Activated T-cell treated with anti-CD3 and anti-CD28 coated beads for 24 hours (primary cell): Measurements from ENCODE around the gene ACTG1.
"Not testable (repeated sequence)": the region's sequence is repeated elsewhere in the genome, so short reads cannot be mapped to it uniquely, and the experiment has no call there.

Experiments used
- DNase-seq: peaks from one replicate; pipeline ENCODE4 v3.0.0-alpha.2; 2020; ENCODE audit warnings: low read depth

ACTG1 gene

DNA sequence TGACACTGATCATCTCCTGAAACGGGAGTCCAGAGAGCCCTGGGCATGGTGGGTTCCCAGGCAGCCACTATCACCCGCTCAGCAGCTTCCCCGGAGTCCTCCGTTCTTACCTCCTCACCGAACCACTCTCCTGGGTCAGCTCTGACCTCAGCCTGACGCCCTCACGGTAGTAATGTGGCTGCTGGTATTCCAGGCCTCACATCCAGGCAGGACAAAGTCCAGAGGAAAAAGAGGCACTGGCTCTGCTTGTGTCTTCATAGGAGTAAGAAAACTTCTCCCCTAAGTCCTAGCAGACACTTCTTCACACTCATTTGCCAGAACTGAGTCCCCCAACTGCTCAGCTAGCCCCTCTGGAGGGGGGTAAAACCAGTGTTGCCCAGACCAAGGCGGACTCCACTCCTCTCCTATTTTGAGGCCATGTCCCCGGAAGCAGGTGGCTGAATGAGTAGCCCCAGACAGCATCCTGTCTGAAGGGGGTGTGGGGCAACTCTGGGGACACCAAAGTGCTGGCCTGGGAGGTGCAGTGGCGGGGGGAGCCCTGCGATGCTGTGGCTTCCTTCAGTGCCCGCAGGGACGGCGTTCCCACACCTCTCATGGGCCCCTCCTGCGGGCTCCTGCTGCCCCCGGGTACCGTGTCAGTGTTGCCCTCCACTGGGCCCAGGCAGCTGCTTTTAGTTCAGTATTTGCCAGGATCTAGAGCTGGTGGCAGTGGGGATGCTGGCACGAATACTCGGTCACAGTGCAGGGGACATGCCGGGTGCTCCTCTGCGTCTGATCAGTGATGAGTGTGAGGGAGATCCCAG is 20.9 kb upstream of the ACTG1 start:
- no peak for DNase-seq

DNA sequence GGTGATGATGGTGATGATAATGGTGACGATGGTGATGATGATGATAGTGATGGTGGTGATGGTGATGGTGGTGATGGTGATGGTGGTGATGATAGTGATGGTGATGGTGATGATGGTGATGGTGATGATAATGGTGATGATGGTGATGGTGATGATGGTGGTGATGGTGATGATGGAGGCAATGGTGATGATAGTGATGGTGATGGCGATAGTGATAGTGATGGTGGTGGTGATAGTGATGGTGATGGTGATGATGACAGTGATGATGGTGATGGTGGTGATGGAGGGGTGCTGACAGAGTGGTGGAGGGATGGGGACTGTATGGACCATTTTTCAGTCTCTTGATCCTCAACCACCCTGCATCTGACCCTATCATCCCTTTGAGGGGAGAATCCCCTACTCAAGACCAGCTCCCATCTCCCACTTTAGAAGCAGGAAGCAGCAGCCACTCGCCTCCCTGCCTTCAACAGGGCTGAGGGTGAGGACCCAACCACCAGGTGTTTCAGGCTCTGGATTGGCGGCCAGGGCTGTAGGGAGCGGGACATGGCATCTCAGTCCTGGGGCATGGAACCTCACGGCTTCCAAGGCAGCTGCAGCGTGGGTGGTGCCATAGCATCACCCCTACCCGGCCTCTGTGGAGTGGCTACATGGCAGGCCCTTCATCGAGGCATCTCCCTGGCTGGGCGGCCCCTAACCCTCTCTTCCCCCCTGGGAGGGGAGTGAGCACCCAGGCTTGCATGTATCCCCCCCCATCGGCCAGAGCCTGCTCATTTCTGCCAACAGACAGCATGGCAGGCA is 20.1 kb upstream of the ACTG1 start:
- no peak for DNase-seq

DNA sequence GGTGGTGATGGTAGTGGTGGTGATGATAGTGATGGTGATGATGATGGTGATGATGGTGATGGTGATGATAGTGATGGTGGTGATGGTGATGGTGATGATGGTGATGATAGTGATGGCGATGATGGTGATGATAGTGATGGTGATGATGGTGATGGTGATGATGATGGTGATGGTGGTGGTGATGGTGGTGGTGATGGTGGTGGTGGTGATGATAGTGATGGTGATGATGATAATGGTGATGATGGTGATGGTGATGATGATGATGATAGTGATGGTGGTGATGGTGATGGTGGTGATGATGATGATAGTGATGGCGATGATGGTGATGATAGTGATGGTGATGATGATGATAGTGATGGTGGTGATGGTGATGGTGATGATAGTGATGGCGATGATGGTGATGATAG is 19.4 kb upstream of the ACTG1 start:
- not testable (repeated sequence) for DNase-seq

DNA sequence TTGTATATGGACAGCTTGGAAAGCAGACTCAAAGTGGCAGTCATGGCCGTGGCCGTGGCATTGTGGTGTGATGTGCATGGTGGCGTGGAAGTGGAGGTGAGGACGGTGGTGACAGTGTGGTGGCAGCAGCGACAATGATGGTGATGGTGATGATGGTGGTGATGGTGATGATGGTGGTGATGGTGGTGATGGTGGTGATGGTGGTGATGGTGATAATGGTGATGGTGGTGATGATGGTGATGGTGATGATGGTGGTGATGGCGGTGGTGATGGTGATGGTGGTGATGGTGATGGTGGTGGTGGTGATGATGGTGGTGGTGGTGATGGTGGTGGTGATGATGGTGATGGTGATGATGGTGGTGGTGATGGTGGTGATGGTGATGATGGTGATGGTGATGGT is 18.4 kb upstream of the ACTG1 start:
- not testable (repeated sequence) for DNase-seq

DNA sequence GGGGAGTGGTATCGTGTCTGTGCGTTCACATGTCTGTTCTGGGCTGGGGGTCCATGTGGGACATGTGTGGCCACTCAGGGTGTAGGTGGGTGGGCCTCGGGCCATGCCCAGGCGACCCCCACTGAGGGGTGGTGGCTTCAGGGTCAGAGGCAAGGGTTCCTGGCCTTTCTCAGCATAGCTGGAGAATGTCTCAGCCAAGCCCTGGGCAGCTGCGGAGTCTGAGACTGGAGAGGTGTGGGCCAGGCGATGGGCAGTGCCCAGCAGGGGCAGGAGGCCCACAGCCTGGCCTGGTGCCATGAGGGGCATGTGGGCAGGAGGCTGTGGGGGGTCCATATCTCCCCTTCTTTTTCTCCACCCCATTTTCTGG is 16.8 kb upstream of the ACTG1 start:
- DNase-seq: no peak

DNA sequence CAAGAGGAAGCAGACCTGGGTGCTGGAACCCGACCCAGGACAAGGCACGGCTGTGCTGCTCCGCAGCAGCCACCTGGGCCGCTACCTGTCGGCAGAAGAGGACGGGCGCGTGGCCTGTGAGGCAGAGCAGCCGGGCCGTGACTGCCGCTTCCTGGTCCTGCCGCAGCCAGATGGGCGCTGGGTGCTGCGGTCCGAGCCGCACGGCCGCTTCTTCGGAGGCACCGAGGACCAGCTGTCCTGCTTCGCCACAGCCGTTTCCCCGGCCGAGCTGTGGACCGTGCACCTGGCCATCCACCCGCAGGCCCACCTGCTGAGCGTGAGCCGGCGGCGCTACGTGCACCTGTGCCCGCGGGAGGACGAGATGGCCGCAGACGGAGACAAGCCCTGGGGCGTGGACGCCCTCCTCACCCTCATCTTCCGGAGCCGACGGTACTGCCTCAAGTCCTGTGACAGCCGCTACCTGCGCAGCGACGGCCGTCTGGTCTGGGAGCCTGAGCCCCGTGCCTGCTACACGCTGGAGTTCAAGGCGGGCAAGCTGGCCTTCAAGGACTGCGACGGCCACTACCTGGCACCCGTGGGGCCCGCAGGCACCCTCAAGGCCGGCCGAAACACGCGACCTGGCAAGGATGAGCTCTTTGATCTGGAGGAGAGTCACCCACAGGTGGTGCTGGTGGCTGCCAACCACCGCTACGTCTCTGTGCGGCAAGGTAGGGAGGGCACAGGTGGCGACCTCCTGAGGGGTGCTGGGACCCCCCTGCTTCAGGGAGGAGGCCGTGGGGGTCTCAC is 16.2 kb upstream of the ACTG1 start:
- DNase-seq: no peak

DNA sequence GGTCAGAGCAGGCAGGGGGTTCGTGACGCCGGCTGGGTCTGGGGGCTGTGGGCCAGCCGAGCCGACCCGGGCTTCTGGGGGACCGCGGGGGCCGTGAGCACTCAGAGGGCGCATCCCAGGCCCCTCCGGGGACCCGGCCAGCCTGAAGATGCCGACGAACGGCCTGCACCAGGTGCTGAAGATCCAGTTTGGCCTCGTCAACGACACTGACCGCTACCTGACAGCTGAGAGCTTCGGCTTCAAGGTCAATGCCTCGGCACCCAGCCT is 15.7 kb upstream of the ACTG1 start:
- no peak for DNase-seq

DNA sequence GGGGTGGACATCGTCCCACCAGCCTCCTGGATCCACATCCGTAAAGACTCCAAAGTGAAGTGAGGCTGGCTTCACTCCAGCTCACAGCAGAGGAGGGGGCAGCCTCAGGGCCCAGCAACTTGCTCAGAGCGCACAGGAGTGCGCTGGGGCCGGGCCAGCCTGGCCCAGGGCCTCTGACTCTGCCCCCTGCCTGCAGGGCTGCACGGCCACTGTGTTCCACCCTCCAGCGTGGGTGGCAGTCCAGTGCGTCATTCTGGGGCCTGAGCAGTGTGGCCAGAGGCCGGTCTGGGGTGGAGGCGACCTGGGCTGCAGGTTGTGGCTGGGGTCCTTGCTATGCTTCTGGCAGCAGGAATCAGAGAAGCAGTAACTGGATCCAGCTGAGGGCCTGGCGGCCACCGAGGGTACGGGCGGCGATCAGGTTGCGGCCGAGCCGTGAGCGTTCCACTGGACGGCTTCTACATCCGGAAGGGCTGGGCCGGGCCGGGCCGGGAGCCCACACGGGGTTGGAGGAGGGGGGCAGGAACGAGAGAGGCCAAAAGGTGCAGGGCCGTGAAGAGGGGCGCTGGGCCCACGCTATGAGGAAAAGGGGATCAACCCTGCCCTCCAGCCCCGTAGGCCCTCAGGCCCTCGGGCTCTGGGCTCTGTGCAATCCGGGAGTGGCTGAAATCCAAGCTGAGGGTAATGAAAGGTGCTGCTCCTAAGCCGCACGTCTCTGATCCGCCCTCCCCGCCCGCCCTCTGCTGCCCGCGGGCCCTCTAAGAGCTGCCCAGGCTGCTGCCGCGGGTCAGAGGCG is 15.2 kb upstream of the ACTG1 start, which contains the start of gene FSCN2:
FSCN2 (plus strand) TSS at position 787 of the 793 bp plus-strand sequence. CDS start 155 bp downstream, outside the sequence.
- no peak for DNase-seq

DNA sequence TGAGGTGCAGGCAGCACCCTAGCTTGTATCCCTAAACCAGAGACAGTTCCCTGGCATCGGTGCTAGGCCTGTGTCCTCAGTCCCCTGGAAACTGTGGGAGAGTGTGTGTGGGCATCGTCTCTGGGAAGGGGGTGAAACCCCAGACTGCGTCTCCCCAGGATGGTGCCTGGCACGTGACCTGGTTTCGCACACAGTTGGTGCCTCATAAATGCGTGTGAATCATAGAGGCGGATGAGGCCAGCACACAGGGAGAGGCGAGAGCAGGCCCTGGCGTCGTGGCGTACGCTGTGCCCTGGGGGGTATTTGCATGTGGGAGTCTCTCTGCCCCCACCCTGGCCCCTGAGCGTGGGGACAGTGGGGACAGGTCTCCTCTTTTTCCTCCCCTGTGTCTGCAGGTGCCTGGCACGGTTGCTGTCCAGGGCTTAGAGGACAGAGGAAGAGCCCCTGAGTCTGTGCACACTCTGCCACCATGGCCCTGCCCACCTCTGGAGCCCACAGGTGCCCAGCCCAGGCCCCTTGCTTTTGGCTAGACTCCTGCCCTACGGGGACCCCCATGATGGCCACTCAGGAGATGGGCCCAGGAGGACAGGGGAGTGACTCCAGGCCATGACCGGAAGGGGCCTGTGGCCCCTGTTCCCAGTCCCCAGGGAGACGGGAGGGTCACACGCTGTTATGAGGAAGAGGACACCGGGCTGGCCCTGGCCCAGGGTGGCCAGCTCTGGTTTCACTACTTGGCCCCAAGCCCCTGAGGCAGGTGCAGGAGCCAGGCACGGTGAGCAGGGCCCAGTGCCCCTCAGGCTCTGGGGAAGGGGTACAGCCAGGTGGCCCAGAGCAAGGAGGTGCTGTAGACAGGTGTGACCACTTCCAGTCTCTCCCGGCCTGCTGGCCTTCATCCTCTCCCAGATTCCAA is 14.3 kb upstream of the ACTG1 start:
- DNase-seq: no peak

DNA sequence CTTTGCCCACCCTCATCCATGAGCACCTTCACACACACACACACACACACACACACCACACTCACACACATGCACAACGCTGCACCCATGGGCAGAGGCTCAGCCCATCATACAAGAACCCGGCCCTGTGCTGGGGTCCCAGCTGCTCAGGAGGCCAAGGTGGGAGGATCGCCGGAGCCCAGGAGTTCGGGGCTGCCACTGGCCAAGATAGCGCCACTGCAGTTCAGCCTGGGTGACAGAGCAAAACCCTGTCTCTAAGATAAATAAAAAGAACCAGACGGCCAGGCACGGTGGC is 12.2 kb upstream of the ACTG1 start:
- no peak for DNase-seq

DNA sequence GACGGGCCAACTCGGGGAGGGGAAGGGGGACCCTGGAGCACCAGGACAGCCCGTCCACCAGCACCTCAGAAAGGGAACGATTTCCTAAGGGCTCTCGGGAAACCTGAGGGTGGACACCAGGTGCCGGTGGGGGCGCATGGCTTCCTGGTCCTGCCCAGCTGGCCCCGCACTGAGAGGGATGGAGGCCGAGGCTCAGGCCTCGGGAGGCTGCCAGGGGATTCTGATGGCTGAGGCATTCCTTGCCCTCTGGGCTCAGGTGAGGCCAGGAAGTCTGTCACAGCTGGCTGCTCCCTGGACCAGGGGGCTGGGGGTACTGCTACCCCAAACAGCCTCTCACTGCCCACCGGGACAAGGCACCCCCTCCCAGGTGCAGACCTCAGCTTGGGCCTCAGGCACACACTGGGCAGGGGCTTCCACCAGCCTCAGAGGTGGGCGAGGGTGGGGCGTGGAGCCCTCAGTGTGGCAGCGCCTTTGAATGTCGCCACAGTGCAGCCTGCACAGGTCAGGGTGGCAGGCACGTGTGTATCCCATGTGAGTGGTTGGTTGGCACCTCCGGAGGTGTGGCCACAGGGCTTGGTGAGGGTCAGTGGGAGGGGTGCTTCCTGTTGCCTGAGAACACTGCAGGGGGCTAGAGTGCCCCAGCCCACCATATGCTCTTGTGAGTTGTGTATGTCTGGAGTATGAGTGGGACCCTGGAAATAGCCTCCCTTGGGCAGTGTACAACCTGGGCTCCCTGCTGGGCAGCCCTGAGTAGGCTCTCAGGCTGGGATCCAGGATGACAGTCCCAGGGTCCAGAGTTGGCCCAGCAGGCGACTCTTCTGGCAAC is 11.7 kb upstream of the ACTG1 start:
- no peak for DNase-seq

DNA sequence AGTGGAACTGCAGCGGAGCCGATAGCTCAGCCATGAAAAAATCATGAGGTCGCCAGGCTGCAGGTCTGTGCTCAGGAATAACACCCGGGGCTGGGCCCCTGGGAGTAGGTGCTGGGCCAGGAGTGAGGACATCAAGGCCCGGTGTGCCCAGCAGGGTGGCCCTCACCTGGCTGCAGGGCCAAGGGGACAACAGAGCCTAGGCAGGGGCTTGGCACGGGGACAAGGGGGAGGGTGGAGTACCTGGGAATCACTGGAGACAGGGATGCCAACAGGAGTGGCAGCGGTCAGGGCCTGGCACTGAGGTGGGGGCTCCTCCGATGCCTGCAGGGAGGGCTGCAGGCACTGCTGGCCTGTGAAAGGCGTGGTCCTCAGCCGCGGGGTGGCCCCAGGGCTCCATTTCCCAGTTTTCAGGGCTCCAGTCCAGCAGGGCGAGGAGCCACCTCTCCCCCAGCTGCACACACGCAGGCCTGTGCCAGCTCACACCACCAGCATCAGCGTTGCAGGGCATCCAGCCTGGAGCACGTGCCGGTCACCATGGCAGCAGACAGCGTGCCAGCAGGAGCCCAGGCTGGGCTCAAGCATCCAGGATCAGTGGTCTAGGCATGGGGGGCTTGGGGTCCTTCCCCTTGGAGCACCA is 10.9 kb upstream of the ACTG1 start:
- DNase-seq: no peak

DNA sequence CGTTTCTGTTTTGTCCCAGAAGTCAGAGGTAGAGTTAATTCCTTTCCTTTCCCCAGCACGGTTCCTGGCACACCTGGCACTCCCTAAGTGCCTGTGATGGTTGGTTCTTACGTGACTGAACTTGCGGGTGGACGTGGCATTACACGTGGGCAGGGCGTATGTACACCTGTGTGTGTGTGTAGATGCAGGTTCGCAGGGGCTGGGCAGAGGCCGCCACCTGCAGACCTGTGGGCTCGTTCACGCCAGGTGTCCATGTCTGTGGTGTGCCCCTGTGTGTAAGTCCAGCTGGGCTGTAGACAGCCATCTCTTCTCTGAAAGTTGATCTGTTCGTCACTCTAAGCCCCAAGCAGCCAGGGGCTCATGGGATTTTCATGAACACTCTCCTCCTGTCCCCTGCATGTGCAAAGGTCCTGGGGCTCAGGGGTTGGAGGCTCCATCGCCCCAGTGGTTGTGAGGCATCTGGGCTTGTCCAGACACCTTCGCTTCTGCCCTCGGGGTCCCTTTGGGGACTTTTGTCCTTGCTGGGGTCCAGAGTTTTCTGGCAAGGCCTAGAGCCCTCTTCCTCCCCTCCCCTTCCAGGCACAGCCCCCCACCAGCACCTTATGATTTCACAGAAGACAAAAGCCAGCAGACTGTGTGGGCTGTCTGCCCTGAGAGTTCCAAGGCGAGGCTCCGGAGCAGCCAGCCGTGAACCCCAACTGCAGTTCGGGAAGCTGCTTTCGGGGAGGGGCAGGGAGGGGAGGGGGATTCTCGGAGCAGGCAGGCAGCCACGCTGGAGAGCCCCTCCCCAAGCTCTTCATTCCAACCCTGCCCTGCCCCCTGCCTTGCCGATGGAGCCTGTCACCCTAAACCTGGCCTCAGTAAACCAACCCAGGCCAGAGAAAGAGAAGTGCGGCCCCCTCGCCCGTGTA is 10.1 kb upstream of the ACTG1 start:
- DNase-seq: no peak

DNA sequence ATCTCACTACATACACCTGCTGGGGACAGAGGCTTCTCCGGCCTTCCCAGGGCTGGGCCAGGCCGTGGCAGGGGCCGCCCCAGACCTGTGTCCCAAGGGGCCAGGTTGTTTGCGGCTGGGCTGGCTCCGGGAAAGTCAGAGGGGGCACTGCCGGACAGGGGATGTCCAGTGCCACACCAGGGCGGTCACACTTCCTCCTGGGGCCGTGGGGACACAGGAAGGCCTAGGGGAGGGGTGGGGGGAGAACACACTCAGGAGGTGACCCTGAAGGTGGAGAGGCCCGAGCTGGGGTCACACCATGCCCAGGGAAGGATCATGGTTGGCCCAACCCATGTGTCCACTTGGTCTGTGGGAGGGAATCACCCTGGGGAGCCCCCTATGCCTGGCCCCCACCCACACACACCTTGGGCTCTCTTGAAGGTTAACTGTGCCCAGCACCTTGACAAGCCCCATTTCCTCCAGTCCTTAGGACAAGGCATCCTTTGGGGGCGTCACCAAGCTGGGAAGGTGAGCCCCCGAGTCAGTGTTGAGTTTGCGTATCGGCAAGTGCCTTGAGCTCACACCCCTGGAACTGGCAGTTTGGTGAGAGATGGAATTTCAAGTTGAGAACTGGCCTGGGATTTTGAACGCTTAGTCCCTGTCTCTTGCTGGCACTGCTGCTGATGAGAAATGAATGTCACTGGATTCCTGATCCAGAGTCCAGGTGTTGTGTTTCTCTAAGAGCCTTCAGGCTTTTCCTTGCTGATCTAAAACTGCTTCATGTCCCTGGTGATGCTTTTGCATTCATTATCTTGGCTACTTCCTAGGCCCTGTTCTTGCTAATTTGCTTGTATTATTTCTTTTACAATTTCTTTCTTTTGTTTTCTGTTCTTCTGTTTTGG is 7.7 kb upstream of the ACTG1 start:
- DNase-seq: no peak

DNA sequence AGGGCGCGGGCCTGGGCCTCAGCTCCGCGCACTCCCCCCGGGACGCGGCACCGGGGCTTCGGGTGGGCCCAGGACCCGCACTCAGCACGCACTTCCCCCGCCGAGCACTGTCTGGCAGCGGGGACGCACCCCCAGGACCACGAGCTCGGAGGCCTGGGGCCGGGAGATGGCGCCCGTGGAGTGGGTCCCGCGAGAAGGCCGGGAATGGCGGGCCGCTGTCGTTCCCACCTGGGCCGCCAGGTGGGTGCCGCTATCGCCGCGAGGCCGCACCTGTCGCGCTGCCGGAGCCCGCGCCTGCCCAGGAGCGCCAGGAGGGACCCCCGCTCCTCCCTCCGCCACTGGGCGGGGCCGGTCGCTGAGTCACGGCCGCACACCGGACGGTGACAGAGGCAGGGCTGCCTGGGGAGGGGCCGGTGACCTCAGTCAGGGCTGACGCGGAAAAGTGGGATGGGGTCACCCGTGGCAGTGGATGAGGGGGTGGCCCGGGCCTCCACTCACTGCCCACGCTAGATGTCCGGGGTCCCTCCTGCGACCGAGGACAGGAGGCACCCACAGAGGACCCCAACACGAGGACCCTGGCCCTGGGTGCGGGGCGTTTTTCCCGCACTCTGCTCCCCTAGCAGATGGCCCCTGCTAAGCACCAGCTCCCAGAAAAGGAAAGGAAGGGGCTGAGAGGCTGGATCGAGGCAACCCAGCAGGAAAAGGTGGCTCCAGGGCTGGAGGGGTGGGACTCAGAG is 6.9 kb upstream of the ACTG1 start:
- peak; percentile 52 for DNase-seq

DNA sequence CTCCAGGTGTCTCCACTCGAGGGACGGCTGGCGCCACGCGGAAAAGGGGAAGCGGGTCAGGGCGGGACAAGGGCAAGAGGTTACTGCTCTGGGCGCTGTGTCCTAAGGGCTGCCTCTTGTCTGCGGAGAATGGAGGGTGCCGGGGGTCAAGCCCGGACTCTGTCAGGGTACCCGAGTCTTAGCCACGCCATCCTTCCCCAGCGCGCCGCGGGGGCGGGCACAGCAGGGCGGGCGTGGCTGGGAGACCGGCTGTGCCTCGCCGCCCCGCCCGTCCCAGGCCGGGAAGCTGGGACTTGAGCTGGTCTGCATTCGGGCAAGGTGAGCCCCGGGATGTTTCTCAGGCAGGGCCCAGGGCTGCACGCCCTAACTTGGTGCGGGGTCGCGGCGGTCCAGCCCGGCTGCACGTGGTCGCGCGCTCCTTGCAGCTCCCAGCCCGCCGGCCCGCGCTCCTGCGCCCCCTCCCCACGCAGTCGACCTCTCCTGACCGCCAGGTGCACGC is 6.2 kb upstream of the ACTG1 start:
- no peak for DNase-seq
